Renal pelvis (tissue), 4 donors: ENCODE data around the gene TBX1. TPM values are rescaled to one million over a fixed set of nuclear protein-coding genes. Genes with fewer than 3 reads are reported as not detected.

Source experiments
- DNase-seq: peaks from one replicate; pipeline ENCODE4 v3.0.0-alpha.2; 2013
- polyA plus RNA-seq, 3 donors: library from polyadenylated mRNA; unstranded; fragments of 120-200 nt; gene quantifications; one replicate each; pipeline ENCODE4 v1.2.1, GENCODE V29; 2013; ENCODE audit not compliant: insufficient read length in 3 of 3

TBX1 gene
- polyA plus RNA-seq, 3 donors, result 0.53 to 1.1 (median 0.64) TPM

DNA sequence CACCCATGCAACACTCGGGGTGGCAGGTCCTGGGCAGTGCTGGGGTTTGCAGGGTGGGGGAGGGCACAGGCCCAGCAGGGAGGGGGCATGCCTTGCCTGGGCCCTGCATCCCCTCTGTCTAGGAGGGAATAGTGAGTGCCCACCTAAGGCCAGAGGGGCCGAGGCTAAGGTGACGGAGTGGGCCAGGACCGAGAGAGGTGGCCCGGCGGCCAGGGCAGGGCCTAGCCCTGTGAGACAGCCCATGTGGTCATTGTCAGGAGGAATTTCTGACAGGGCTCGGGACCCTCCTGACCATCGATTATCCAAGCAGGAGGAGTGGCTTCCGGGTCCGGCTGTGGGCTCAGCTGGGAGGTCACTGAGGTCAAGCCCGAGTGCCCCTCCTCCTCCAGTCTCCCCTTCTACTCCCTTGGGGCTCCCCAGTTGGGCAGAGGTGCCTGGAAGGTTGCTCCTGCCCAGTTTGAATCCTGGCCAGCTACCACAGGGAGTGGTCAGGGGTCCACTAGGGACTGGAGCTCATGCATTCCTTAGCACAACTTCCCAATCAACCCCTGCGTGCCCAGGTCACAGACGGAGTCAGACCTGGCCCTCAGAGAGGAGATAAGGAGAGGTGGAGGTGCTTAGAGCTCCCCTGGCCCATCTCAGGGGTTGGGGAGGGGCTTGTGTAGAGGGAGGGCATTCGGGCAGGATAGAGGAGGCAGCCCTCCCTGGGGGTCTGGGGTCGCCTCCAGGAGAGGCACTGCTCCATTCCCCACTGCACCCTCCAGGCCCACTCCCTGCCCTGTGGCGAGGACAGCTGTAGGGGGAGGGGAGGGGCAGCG, 22.5 kb upstream of the TBX1 start:
- DNase-seq, result no peak

DNA sequence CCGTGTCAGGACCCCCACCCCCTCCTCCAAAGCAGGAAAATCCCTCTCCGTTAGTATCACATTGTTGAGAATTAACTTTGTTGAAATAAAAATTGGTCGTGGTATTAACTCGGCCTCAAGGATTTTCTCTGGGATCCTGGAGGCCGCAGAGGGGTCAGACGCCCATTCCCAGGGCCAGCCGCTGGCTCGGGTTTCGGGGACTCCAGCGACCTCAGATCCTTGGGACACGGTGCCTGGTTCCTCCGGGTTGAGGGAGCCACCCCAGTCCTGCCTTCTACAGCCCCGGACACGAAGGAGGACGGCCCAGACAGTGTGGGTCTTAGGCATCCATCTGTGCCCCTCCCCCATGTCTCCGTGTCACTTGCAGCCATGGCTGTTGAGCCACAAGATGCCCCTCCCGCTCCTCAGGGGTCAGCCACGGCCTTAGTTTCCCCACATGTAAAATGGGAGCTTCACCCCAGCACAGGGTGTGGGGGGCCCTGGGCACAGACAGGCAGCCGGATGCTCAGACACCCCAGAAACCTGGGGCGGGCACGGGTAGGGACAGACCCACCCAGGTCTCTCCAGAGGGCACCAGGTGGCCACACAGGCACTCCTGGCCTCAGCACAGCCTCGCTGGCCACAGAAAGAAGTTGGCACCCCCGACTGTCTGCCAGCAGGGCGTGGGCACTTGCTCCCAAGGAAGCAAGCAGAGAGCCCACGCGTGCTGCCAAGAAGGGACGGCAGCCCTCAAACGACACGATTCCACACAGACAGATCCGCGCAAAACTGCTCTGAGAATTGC, 21.7 kb upstream of the TBX1 start:
- DNase-seq, result no peak

DNA sequence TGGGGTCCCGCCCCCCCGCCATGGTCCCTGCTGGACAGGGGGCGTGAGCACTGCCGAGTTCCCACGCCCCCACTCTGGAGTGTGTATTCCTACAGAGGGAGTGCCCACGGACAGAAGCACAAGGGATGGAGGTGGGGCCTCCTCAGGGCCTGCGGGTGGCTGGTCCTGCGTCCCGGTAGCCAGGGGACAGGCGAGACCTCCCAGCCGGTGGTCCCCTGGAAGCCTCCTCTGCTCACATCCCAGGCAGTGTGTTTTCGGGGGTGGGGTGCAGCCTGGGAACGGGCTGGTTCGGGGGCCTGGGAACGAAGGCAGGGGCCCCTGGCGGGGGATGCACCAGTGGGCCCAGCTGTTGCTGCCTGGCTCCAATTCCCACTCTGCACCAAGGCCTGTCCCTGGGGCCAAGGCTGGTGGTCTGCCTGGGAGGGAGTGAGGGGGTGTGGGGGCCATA, 21.1 kb upstream of the TBX1 start:
- no peak for DNase-seq

DNA sequence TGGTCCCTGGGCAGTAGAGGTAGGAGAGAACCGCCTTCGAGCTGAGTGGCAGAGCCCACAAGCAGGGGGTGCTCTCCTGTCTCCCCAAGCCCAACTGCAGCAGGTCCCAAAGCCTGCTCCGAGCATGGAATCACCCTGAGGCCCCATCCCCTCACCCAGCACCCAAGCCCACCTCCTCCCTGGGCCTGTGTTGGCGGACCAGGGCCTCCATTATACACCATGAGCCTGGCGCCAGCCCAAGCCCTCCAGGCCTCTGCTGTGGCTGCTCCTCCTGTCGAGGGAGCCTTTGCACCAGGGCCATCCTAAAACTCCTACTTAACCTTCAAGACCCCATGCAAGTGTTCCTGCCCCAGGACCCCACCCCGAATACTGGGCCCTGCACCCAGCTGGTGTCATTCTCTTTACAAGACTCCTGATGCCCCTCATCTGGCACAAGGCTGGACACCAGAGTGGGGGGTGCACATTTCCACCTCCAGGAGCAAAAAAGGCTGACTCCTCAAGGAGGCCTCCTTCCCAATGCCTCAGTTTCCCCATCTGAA, 20.6 kb upstream of the TBX1 start:
- DNase-seq, result no peak

DNA sequence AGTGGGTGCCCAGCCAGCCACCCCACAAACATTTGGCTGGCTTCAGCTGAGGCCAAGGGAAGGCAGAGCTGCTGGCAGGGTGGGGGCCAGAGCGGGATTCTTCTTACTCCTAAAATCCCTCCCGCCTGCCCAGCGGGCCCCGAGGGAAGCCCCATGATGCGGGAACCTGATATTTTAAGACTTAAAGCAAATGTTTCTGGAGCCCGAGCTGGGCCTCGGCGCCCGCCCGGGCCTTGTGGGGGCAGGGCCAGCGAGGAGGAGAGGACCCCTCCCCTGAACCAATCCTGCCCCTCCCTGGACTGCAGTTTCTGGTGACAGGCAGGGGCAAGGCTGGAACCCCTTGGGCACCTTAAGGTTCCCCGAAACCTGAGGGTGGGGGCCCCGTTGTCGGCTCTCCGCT, 20.0 kb upstream of the TBX1 start:
- DNase-seq, result no peak

DNA sequence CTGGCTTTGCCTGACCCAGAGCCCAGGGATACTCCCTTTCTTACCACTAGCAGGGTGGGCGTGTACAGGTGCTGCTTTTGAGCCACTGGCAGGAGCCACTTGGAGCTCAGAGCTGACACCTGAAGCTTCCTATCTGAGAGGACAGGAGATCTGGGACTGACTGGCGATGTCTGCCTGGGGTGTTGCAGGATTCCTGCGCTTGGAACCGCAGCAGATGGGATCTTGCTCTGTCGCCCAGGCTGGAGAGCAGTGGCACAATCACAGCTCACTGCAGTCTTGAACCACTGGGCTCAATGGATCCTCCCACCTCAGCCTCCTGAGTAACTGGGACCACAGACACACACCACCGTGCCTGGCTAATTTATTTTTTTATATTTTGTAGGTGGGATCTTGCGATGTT, 19.5 kb upstream of the TBX1 start:
- no peak for DNase-seq

DNA sequence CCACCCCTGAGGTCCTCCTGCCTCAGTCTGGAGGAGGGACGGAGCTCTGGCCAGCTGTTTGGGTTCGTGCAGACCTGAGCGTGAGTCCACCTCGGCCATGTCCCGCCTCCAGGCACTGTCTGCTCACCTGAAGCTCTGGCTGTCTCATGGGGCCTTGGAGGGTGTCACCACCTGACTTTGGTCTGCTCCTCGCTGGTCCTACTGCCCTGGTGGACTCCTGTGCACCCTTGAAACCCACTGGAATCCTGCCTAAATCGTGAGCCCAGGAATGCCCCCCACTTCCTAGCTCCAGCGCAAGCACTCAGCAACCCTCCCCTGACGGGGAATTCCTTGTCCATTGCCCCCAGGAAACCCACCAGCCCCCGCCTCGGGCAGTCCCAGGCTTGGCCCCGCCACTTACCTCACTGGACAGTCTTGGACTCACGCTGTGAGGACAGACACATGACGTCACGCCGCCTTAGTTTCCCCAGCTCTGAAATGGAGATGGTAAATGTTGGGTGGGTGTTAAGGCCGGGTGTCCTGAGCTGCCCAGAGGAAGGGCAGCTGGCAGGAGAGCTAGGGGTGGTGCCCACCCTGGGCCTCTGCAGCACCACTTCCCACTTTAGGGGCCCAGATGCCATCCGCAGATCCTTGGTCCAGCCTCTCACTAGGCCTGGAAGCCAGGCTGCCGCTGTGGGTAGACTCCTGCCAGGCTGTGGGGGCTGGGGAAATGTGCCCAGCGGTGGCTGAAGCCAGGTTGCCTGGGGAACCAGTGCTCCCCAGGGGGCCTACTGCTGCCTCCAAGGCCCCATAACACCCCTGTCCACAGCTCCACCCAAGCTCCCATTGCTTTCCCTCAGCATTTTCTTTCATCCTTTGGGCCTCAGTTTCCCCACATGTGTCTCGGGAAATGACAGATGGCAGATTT, 18.2 kb upstream of the TBX1 start:
- DNase-seq, result no peak

DNA sequence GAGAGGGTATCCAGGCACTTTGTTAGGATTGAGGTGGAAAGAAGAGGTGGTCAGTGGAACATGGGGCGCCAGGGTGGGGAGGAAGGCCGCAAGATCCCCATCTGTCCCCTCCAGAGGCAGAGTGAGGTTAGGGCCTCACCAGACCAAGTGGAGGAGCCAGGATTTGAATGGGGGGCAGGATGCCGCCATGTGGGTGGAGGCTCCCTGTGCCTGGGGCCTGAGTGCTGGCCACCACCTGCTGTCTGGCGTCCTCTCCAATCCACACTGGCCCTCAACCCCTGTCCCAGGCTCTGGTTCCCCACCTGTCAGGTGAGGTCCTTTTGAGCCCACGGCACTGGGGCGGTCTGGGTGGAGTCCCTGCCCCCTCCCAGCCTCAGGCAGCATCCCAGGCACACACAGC, 17.5 kb upstream of the TBX1 start:
- DNase-seq, result no peak

DNA sequence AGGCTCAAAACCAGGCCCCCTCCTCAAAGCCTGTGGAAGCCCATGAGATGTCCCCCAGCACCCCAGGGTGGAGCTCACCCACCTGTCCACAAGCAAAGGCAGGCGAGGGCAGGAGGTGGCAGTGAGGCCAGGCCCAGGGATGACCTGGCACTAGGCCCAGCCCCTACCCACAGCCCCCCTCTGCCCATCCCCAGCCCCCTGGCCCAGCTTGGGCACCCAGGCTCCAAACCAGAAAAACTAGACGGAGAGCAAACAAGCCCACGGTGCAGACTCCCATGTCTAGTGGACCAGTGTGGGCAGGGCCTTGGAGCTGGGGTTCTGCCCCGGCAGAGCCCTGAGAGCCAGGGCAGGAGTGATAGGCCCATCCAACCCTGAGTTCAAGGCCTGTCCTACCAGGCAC, 16.9 kb upstream of the TBX1 start:
- DNase-seq, result no peak

DNA sequence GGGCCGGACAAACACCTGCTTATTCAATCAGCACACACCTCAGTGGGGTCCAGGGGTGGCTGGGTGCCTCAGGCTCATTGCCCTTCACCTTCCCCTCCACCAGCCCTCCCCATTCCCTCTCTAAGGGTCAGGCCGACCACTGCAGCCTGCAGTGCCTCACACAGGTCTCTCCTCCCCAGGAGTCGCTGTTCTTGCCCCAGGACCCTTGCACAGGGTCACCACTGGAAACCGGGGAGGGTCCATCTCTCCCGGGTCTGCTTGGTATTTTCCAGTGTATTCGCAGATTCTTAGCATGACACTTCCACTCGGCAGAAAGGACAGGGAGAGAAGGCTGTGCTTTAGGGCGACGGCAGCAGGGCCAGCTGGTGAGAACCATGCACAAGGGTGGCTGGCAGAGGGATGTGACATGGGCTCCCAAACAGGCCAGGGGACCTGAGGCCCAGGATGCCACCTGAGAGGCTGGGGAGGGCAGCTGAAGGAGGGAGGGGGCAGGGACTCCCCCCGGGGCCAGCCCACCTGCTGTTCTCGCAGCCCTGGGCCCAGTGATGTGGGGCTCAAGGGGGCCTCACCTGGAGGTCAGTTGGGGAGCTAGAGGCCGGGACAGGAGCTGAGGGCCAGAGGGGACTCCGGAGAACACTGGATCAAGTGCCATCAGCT, 16.1 kb upstream of the TBX1 start:
- no peak for DNase-seq

DNA sequence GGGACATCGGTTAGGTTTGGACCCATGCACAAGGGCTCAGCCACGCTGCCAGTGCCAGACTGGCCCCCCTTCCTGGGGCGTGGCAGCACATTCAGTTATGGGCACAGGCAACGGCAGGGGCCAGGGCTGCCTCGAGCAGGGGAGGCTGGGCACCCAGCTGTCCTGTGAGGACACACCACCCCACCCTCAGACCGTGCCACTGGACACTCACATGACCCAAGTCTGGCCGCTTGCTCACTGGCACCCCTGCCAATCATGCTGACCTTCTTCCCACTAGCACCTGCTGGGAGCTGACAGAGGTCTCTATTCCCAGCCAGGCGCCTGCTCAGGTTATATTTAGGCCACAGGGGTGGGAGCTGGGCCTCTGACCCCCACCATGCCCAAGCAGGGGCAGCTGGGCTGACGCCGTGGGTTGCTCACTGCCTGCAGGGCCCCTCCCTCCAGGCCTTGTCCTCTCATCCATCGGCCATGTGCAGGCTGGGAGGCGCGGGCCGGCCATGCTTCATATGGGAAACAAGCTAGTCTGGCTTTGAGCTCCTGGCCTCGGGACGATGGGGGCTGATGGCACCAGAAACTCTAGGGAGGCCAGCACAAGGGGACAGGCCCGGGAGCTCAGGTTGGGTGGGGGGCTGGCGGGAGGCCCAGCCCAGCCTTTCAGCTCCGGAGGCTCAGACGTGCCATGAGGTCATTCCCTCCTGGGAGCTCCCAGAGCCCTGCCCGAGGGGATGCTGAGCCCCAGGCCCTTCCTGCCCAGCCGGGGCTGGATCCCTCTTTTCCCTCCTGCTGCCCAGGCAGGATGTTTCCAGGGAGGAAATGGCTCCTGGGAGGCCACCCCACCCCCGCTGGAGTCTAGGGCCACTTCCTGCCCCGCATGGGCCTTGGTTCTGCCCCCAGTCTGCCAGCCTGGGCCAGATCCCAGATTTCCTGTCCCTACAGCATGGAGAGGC, 15.2 kb upstream of the TBX1 start:
- DNase-seq, result no peak

DNA sequence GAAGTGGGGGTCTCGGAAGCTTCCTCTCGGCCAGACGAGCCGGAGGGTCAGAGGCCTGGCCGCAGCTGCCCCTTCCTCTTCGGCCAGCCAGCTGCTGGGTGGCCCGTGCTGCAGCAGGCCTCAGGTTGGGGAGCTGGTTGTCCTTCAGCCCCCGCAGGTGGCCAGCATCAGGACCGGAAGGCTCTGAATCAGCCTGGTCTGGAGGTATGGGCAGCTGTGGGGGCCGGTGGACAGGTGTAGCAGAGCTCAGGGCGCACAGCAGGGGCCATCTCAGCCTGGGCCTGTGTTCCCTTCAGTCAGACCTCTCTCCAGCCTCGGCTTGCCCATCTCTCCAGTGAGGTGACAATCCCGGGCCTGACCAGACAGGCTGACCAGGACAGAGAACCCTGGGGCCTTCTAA, 13.9 kb upstream of the TBX1 start:
- DNase-seq, result no peak

DNA sequence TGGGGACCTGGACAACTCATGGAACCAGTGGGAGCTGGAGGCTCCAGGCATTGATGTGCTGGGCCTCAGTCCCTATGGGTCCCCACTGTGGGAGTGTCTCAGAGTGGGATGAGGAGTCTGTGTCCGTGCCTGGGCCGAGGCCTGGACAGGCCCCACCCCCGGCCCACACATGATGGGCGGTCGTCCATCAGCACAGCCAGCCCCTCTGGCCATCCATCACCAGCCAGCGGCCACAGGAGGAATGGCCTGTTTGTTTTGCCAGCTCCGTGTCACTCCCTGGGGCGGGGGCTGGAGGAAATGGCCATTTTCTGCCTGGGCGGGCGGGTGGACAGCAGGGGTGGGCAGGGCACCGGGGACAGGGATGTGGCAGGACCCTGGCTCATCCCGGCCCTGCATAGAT, 13.0 kb upstream of the TBX1 start:
- DNase-seq, result no peak

DNA sequence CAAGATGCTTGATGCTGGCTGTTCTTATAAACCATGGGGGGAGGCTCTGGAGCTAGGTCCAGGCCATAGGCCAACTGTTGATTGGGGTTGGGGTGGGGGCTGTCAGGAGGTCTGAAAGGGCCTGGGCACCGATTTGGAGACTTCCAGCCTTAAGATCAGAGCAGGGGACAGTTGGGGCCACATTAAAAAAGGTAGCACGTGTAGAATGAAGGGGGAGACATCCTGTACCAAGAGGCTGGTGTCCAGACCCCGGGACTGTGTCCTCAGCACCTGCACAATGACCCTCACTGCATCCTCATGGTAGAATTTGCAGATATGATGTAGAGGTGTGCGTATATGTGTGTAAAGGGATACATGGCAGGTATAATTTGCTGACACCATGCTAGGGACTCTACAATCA, 12.4 kb upstream of the TBX1 start:
- no peak for DNase-seq

DNA sequence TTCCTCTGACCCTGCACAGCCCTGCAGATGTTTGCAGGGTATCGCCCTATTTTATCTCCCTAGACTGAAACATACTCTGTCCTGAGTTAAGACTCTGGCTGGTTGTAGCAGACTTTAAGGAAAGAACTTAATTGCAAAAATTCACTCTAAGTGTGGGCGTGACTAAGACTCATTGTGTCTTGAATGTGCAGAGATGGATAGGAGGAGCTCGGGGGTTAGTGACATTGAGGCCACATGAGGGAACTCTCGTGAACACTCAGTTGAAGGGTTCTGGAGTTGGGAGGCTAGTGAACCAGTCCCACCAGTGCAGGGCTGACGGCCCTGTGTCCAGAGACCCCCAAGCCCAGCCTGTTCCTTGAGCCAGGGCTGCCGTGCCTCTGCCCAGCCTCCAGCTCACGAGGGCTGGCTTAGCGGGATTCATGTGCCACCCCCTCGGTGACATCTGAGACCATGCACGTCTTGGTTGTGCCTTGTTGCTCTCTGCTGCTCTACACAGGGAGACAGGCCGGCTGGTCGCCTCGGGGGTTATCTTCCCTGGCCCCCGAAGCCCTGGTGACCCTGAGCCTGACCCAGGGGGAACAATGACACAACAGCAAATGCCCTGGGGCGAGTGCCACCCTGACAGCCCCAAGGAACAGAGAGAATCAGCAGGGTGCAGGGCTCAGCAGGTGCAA, 11.4 kb upstream of the TBX1 start:
- no peak for DNase-seq

DNA sequence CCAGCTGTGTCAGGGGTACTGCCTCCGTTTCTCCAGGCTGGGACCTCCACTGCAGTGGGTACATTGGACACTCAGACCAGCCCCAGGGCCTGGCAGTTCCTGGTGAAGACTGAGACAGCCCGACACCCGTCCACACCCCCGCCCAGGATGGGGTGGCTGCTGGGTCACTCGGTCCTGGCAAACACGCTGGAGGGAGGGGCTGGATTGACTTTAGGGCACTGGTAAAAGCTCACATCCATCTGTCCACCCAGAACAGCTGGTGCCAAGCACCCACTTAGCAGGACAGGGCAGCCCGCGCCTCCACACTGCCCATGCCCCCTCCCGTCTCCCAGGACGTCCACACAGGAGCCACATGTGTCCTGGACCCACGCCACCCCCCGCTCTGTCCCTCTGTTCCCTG, 10.7 kb upstream of the TBX1 start:
- DNase-seq, result no peak

DNA sequence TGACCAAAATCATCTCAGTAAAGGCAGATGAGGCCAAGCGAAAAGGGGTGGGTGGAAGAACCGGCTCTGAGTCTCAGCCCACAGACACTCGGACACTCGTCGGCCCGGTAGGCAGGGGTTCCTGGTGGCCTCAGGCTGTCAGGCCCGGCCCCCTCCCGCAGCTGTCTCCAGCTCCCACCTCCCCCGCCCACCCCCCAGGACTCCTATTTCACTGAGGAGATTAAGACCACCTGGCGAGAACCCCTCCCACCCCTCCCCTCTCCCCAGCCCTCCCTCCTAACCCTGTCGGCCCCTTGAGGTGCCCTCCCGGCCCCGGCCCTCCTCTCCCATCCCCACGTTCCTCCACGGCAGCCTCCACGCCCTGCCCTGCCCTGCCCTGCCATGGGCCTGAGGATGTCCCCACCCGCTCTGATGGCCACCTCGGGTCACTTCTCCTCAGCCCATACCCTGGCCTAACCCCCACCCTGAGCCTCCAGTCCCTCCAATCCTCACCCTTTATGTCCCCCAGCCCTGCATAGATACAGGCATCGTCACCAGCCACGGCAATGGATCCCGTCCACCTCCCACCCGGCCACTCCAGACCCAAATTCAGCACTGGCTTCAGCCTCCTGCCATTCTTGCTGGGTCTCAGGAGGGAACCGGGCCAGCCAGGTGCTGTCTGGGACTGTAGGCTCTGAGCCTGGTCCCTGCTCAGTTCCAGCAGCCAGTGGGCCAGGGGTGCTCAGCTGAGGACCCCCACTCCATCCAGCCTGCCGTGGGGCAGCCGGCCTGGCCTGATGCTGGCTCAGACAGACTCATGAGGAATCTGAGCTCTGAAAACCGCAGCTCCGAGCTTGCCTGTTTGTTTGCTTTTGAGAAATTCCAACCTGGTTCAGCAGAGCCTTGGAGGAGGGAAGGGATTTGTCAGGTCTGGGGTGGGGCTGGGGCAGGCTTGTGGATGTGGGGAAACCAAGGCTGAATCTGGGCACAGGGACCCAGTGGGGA, 9.8 kb upstream of the TBX1 start:
- no peak for DNase-seq

DNA sequence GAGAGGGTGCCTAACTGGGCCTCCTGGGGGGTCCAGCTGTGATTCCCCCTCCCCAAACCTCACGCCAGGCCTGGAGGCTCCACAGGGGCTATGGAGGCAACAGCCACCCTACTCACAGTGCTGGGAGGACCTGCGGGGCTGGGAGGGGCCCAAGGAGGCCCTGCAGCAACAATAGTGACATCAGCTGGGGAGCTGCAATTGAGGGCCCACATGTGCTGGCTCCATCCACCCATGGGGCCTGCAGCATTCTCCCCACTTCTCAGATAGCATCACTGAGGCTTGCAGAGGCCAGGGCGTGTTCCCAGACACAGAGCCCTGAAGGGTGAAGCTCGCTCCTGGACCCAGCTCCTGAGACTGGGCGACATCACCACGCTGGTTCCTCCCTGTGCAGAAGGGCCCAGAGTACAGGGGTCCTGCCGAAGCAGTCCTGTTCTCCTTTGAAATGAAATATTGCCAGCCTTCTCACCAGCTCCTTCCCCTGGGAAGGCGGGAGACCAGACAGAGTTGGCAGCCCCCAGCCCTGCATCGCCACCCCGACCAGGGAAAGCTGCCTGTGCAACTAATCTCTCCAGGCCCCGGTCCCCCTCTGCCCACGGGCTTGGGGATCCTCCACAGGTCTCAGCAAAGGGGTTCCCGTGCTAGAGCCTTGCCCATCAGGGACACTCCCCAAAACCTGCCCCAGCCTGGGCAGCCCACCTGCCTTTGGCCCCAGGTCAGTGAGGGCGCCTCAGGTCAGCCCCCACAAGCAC, 8.9 kb upstream of the TBX1 start:
- DNase-seq, result no peak
